HuH-7.5 (cell line): ENCODE results near the gene LHFPL4.

Source experiments
- DNase-seq: peaks from one replicate; pipeline ENCODE4 v3.0.0; 2011; ENCODE audit warnings: low spot score

Gene LHFPL4

DNA sequence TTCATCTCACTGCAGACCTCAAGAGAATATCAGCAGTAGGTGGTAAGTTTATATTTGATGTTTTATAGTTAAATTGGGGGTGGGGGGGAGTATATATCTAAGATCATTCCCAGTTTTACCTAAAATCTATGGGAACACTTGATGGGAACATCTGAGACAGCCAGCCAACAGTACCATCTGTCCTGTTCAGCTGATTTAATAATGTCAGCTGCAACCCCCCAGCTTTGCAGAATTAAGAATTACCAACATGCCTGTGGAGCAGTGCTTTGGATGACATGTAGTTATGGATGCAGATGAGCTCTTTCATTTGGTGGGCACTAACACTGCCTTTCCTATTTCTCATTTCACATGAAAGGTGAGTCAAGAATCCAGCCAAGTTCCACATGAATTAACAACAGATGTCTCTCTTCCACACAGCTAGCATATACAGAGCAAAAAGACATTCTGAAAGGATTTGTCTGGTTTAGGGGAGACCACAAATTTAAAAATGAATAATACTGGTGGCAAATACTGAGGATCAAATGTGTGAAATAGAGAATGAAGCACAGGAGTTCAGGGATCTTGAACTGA lies 80.0 kb downstream of the LHFPL4 start:
- no peak for DNase-seq

DNA sequence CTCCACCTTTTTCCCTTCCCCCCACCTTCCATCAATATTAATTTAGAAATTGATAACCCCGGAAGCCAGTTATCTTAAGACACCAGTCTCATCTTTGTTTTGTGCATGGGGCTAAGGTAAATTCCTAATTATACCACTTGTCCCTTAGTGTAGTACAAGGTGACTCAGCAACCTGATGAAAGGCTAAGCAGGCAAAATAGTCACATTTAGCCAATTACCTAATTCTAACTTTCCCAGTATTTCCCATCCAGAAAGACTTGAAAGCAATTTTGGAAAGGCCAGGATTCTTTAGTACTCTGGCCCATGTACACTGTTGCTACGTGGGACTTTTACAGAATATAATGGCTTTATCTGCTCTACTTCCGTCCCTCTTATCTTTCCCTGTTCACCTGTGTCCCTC lies 83.6 kb downstream of the LHFPL4 start:
- DNase-seq: no peak

DNA sequence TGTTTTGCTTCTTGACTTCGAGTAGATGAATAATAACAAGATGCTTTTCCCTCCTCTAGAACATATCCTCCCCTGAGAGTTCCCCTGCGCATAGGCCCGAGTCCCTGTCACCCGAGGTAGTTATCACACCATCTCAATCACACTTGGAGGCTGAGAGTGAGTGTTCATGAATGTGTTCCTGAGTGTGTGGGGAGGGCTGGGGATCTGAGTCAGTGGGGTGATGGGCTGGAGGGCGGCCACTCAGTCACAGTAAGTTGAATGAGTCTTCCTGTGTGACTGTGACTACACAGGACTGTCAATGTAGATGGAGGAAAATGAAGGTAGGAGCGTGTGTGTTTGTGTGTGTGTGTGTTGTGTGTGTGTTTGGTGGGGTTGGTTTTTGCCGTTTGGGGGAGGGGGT lies 85.2 kb downstream of the LHFPL4 start:
- DNase-seq: no peak

DNA sequence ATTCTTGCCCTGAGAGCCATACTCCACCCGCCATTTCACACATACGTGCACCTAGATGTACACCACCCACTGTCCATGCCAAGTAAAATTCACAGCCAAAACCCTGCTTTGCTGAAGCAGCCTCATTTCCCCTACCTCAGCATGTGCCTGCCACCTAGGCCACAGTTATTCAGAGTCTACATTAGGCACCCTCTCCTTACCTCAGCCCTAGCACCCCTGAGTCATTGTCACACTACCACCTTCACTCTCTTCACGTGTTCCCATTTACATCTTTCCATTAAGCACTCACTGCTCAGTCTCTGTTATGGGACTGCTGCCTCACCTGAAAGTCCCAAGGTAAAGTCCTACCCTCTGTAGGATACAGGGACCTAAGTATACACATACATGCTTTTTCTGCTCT lies 86.2 kb downstream of the LHFPL4 start:
- no peak for DNase-seq

DNA sequence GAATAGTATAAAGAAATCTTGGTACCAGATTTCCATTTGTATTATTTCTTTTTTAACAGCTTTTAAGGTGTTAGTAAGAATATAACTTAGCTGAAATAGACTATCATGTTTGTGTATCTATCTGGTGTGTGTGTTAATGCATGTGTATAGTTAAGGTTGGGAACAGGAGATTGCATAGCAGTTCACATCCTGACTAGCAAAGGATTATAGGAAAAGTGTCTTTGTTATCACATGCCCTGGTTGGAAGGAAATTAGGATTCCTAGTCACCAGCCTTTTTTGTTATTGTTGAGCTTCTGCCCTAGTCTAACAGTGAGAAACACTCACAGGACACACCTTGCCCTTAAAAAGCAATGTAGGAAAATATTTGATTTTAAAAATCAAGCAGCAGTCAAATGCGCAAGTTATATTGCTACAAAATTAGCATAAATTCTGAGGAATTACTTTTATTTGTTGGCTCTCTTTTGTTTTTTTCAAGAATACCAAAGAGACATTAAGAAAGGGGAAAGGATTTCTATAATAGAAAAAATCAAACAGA lies 98.0 kb downstream of the LHFPL4 start:
- DNase-seq: no peak

DNA sequence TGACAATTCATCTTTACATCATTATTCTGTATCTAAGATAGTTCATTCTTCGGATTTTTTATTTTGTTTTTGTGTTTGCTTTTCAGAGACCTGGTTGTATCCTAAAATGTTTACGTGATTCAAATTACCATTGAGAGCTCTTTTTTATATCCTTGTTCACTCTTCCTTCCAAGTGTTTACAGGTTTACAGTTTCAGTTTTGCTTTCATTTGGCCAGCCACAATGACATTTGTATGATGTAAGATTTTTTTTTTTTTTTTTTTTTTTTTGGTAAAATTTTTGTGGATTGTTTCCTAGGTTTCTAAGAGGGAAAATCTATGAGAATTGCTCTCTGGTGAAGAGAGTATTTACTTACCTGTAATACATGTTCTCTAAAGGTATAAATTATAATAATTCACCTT lies 101.2 kb downstream of the LHFPL4 start:
- DNase-seq: no peak

DNA sequence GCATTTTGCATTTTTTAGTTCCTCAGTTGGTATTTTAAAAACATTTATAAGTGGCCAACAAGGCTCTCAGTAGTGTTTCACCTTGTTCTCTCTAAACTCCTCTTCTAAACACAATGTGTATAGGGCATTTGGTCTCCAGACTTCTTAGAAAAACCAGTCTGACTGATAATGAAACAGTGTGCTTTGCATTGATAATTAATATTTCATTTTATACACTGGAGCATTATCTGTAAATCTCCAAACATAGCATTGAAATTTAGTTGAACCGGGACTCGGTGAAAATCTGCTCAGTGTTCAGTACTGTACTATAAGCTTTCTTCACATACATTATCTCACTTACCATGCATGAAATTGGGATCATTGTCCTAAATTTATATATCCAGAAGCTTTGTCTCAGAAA lies 102.6 kb downstream of the LHFPL4 start:
- DNase-seq: no peak

DNA sequence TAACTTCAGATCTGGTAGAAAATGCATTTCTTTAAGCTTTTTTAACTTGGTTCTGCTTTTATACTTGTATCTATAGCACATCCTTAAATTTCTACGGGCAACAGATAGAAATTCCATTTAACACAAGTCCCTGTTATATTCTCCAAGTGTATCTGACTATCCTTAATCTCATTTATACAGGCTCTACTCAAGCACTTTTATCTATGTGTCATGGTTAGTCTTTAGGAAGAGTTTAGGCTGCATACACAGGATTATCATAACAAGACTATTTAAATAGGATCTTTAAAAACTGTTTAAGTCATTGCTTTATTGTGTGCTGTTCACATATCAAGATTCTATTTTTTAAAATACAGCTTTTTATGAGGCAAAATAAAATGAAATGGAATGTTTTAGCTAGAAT lies 103.5 kb downstream of the LHFPL4 start:
- DNase-seq: no peak

DNA sequence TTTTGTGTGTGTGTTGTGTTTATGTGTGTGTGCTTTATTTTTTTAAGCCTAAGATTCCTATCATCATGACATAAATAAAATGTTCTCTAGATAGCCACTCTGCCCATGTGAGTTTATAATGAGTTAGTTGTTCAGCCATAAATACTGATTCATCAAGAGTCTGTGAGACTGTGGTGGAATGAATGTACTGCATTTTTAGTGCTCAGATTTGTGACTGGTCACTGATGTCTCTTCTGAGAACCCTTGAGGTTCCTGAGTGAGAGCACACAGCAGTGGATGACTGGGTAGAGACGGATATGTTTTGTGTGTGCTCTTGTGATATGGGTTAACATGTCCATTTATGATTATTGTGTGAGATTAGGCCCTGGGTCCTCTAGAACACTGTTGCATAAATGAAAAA lies 105.0 kb downstream of the LHFPL4 start:
- no peak for DNase-seq
